Endodermal cell (in vitro differentiated cells): ENCODE measurements around the gene QSOX2. TPM values are rescaled to one million over a fixed set of nuclear protein-coding genes. Genes with fewer than 3 reads are reported as not detected.

Source experiments
- DNase-seq: peaks from one replicate; pipeline ENCODE4 v3.0.0-alpha.2; 2017
- H3K27ac ChIP-seq: 2 replicates; pipeline ENCODE4 v1.5.1; 2013; ENCODE audit warnings: mild to moderate bottlenecking, low read depth, low read length, moderate library complexity
- H3K27me3 ChIP-seq: 2 replicates; pipeline ENCODE4 v1.6.1; 2013; ENCODE audit warnings: mild to moderate bottlenecking, low read length, moderate library complexity; ENCODE audit not compliant: insufficient read depth, control insufficient read depth, poor library complexity, severe bottlenecking
- H3K36me3 ChIP-seq: 2 replicates; pipeline ENCODE4 v1.7.0; 2013; ENCODE audit warnings: mild to moderate bottlenecking, low read length, moderate library complexity; ENCODE audit not compliant: control insufficient read depth, insufficient read depth
- H3K4me1 ChIP-seq: one replicate; pipeline ENCODE4 v1.7.0; 2013; ENCODE audit warnings: low read length; ENCODE audit not compliant: control insufficient read depth, insufficient read depth
- H3K4me3 ChIP-seq: 2 replicates; pipeline ENCODE4 v1.5.1; 2013; ENCODE audit warnings: mild to moderate bottlenecking, low read length, moderate library complexity
- H3K9ac ChIP-seq: 2 replicates; pipeline ENCODE4 v1.6.1; 2013; ENCODE audit warnings: mild to moderate bottlenecking, low read length, moderate library complexity; ENCODE audit not compliant: poor library complexity, severe bottlenecking; ENCODE audit errors: extremely low read depth
- H3K9me3 ChIP-seq: 2 replicates; pipeline ENCODE4 v1.6.1; 2013; ENCODE audit warnings: mild to moderate bottlenecking, low read length, moderate library complexity; ENCODE audit not compliant: control insufficient read depth
- H3K27ac Mint-ChIP-seq: 2 replicates; pipeline ENCODE4 v1.8.0; 2020; ENCODE audit warnings: mixed read lengths
- H3K27me3 Mint-ChIP-seq: 2 replicates; pipeline ENCODE4 v1.8.0; 2021; ENCODE audit warnings: mild to moderate bottlenecking, mixed read lengths; ENCODE audit not compliant: insufficient read depth
- H3K36me3 Mint-ChIP-seq: 2 replicates; pipeline ENCODE4 v1.8.0; 2020; ENCODE audit warnings: low read depth, mixed read lengths
- H3K4me1 Mint-ChIP-seq: 2 replicates; pipeline ENCODE4 v1.8.0; 2020; ENCODE audit warnings: mixed read lengths
- H3K4me3 Mint-ChIP-seq: 2 replicates; pipeline ENCODE4 v1.8.0; 2020; ENCODE audit warnings: mild to moderate bottlenecking, moderate library complexity, mixed read lengths
- H3K9me3 Mint-ChIP-seq: 2 replicates; pipeline ENCODE4 v1.8.0; 2020; ENCODE audit warnings: mild to moderate bottlenecking, mixed read lengths
- WGBS, 2 experiments: methylation state at CpG; one replicate each; pipeline versions ENCODE4 v1.1.5 to v1.1.7; 2013; ENCODE audit warnings: missing lambda C conversion rate in 2 of 2, mixed read lengths in 1 of 2; ENCODE audit not compliant: insufficient coverage in 1 of 2, insufficient read length in 1 of 2; 5-methylcytosine and 5-hydroxymethylcytosine counted together
- total RNA-seq, 2 donors: library from RNA; stranded (reverse); fragmentation: NEBNext Ultra II Directional in 1 of 2; extraction: Animal tissue kit (Norgen Biotek cat#: 25700) in 1 of 2; gene quantifications; 2 replicates in 1 of 2; 3 replicates in 1 of 2; pipeline ENCODE4 v1.2.1, GENCODE V29; 2021
- TF ChIP-seq, protein P1 (sequence below): fragments of 200-600 bp; sonication (generic); conservative IDR thresholded peaks from 2 replicates; pipeline ENCODE4 v1.5.0; 2021; ENCODE audit warnings: antibody characterized with exemption, mild to moderate bottlenecking

The QSOX2 gene
- total RNA-seq, 2 donors from 2014 or later = 22.0 to 26.3 TPM

DNA sequence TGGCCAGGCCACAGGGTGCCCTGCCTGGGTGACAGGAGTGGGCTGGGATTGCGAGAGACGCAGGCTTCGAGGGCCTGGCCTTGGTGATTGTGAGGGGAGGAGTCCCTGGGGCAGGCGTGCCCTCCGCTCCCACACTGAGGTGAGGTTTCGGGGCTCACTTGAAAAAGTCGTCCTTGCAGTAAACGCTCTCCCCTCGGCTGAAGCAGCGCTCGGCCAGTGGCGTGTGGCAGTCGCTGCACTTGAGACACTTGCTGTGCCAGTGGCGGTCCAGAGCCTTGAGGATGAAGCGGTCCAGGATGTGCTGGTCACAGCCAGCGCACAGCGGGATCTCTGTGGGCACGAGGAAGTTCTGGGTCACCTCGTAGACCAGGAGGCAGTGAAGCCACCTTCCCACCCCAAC is 45.2 kb downstream of the QSOX2 start:
- no peak overlapping the region for H3K4me3 Mint-ChIP-seq
- H3K4me3 ChIP-seq = no peak overlapping the region
- no peaks in the 10 kb centered on the region for H3K36me3 Mint-ChIP-seq
- H3K9ac ChIP-seq = no peak overlapping the region
- 71 to 79% methylated on average over 9 to 19 of the region's 19 CpGs for WGBS, 2 experiments
- H3K4me1 ChIP-seq = no peaks in the 10 kb centered on the region
- TF ChIP-seq, protein P1, sequence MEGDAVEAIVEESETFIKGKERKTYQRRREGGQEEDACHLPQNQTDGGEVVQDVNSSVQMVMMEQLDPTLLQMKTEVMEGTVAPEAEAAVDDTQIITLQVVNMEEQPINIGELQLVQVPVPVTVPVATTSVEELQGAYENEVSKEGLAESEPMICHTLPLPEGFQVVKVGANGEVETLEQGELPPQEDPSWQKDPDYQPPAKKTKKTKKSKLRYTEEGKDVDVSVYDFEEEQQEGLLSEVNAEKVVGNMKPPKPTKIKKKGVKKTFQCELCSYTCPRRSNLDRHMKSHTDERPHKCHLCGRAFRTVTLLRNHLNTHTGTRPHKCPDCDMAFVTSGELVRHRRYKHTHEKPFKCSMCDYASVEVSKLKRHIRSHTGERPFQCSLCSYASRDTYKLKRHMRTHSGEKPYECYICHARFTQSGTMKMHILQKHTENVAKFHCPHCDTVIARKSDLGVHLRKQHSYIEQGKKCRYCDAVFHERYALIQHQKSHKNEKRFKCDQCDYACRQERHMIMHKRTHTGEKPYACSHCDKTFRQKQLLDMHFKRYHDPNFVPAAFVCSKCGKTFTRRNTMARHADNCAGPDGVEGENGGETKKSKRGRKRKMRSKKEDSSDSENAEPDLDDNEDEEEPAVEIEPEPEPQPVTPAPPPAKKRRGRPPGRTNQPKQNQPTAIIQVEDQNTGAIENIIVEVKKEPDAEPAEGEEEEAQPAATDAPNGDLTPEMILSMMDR = no peak
- peaks cover 90% of the 10 kb centered on the region for H3K27me3 Mint-ChIP-seq
- no peaks in the 10 kb centered on the region for H3K9me3 ChIP-seq
- no peak overlapping the region for H3K27ac Mint-ChIP-seq
- H3K27me3 ChIP-seq = peaks cover 97% of the 10 kb centered on the region
- no peaks in the 10 kb centered on the region for H3K9me3 Mint-ChIP-seq
- no peak for DNase-seq
- H3K4me1 Mint-ChIP-seq = no peaks in the 10 kb centered on the region
- H3K27ac ChIP-seq = no peak overlapping the region
- no peaks in the 10 kb centered on the region for H3K36me3 ChIP-seq

DNA sequence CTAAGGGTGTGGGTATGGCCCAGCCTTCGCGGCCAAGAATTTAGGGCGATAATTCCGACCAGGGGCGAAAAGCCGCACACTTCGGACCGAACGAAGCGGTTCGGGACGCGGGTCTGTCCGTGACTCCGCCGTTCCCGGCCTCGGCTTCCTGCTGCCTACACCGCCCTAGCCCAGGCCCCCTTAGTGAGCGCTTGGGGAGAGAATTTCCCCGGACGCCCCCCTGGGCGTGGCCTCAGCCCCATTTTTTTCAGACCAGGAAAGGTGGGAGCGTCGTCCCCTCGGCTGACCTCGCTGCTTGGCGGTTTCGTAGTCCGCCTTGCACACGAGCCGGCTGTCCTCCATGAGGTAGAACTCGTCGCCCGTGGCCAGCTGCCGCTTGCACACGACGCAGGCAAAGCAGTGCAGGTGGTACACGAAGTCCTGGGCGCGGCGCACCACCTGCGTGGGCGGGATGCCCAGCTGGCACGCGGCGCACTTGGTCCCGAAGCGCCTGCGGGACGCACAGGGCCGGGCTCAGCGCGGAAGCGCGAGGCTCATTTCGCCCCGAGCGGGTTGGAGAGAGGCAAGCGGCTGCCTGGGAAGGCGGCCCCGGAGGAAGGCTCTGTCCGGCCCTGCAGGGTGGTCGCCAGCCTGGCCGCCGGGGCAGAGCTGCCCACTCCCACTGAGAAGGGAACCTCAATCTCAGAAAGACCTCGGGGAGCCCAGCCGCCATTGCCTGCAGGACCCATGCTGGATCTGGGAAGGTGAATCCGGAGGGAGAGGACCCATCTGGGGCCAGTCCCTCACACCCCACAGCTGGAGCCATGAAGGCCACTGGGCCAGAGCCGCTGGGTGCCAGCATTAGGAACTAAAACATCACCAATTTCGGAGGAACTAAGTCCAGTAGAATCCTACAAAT is 46.0 kb downstream of the QSOX2 start:
- H3K27ac ChIP-seq = no peak overlapping the region
- H3K4me3 Mint-ChIP-seq = no peak overlapping the region
- H3K36me3 Mint-ChIP-seq = no peaks in the 10 kb centered on the region
- no peaks in the 10 kb centered on the region for H3K9me3 ChIP-seq
- no peaks in the 10 kb centered on the region for H3K36me3 ChIP-seq
- H3K4me1 ChIP-seq = no peaks in the 10 kb centered on the region
- no peak overlapping the region for H3K27ac Mint-ChIP-seq
- H3K4me3 ChIP-seq = no peak overlapping the region
- H3K27me3 ChIP-seq = peaks cover 99% of the 10 kb centered on the region
- no peak for DNase-seq
- no peaks in the 10 kb centered on the region for H3K4me1 Mint-ChIP-seq
- WGBS, 2 experiments = 17 to 22% methylated on average over 34 to 71 of the region's 71 CpGs
- TF ChIP-seq, protein P1 = no peak
- H3K9ac ChIP-seq = no peak overlapping the region
- H3K27me3 Mint-ChIP-seq = peaks cover 95% of the 10 kb centered on the region
- H3K9me3 Mint-ChIP-seq = no peaks in the 10 kb centered on the region

DNA sequence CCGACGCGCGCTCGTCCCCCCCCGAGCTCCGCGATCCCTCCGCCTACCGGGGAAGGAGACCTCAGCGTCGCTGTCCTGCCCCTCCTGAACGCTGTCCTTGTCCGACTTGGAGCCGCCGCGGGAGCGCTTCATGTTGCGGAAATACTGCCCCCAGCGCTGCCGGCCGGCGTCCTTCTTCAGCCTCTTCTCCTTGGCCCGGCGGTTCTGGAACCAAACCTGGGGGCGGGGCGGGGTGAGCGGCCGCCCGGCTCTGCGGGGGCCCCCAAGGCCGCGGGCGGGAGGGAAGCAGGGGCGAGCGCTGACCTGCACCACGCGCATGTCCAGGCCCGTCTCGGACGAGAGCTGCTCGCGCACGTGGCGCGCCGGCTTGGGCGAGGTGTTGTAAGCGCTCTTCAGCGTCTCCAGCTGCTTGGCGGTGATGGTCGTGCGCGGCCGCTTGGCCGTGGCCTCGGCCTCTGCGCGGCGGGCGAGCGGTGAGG is 47.0 kb downstream of the QSOX2 start:
- Mint-ChIP-seq H3K4me1 (no peaks in the 10 kb centered on the region), H3K9me3 (no peaks in the 10 kb centered on the region), H3K27ac (no peak overlapping the region), H3K27me3 (peaks cover 93% of the 10 kb centered on the region), H3K4me3 (no peak overlapping the region), H3K36me3 (no peaks in the 10 kb centered on the region)
- TF ChIP-seq, protein P1 = no peak
- Histone ChIP-seq H3K4me3 (no peak overlapping the region), H3K36me3 (no peaks in the 10 kb centered on the region), H3K9ac (no peak overlapping the region), H3K4me1 (no peaks in the 10 kb centered on the region), H3K27me3 (peaks cover 99% of the 10 kb centered on the region), H3K27ac (no peak overlapping the region), H3K9me3 (no peaks in the 10 kb centered on the region)
- 0 to 2% methylated on average over 12 to 62 of the region's 62 CpGs for WGBS, 2 experiments
- peak; percentile 82 for DNase-seq
